B cell (primary cell): ENCODE results near the gene GIMAP8. TPM values are rescaled to one million over a fixed set of nuclear protein-coding genes. Genes with fewer than 3 reads are reported as not detected.

ENCODE experiments used
- ATAC-seq: fragments of 200-7000 bp; cut with Tn5 transposase; one replicate; pipeline ENCODE4 v1.10.0; 2021; ENCODE audit warnings: low read depth, mild to moderate bottlenecking, moderate number of reproducible peaks, moderate library complexity
- CTCF ChIA-PET: fragments of 350-600 bp; sonication (Branson Sonifier 250); formaldehyde crosslinking; loops from one replicate; lab custom pipeline; 2021; ENCODE audit warnings: antibody characterized with exemption, inconsistent platforms; lab: Charles Lee
- POLR2A ChIA-PET: fragments of 350-600 bp; sonication (Branson Sonifier 250); formaldehyde crosslinking; loops from one replicate; lab custom pipeline; 2021; ENCODE audit warnings: antibody characterized with exemption; lab: Charles Lee
- DNase-seq: peaks from one replicate; pipeline ENCODE4 v3.0.0; 2013
- H2AFZ ChIP-seq: 2 replicates; pipeline ENCODE4 v1.6.1; 2012; ENCODE audit warnings: mild to moderate bottlenecking, low read depth, low read length; ENCODE audit not compliant: insufficient read depth, poor library complexity, severe bottlenecking
- H3K27ac ChIP-seq, 2 donors: 1 replicate in 1 of 2; 2 replicates in 1 of 2; pipeline ENCODE4 v1.5.1; 2012 to 2013; ENCODE audit warnings: low read length in 2 of 2, mild to moderate bottlenecking in 2 of 2, moderate library complexity in 1 of 2
- H3K27me3 ChIP-seq, 4 experiments: fragments of 200-600 bp in 1 of 4; sonication (generic) in 1 of 4; replicated peaks in 1 of 4; 1 replicate in 2 of 4; 2 replicates in 2 of 4; pipeline versions ENCODE4 v1.6.1 to v1.7.0; 2013 to 2016; ENCODE audit warnings: low read length in 3 of 4, mild to moderate bottlenecking in 2 of 4, mixed read lengths in 1 of 4, moderate library complexity in 1 of 4; ENCODE audit not compliant: insufficient read depth in 4 of 4, control insufficient read depth in 3 of 4; ENCODE audit errors: control extremely low read depth in 1 of 4
- H3K36me3 ChIP-seq, 2 experiments: replicated peaks in 1 of 2; 1 replicate in 1 of 2; 2 replicates in 1 of 2; pipeline versions ENCODE4 v1.6.1 to v1.7.1; 2013; ENCODE audit warnings: low read length in 1 of 2; ENCODE audit not compliant: insufficient read depth in 2 of 2, control insufficient read depth in 1 of 2; ENCODE audit errors: control extremely low read depth in 1 of 2, extremely low read depth in 1 of 2
- H3K4me1 ChIP-seq, 2 donors: fragments of 200-600 bp in 1 of 2; sonication (generic) in 1 of 2; 1 replicate in 1 of 2; 2 replicates in 1 of 2; pipeline versions ENCODE4 v1.5.1 to v1.6.1; 2013 to 2017; ENCODE audit warnings: low read length in 2 of 2; ENCODE audit not compliant: control insufficient read depth in 2 of 2, insufficient read depth in 2 of 2
- H3K4me2 ChIP-seq: replicated peaks from 2 replicates; pipeline ENCODE3; 2012; ENCODE audit warnings: mild to moderate bottlenecking, low read depth, low read length; ENCODE audit not compliant: poor library complexity, severe bottlenecking
- H3K4me3 ChIP-seq, 5 experiments: fragments of 200-600 bp in 1 of 5; sonication (generic) in 1 of 5; 1 replicate in 3 of 5; 2 replicates in 2 of 5; pipeline versions ENCODE4 v1.5.1 to v1.7.0; 2011 to 2016; ENCODE audit warnings: low read length in 4 of 5, mild to moderate bottlenecking in 4 of 5, low read depth in 2 of 5, control low read depth in 1 of 5, moderate library complexity in 1 of 5; ENCODE audit not compliant: insufficient read depth in 1 of 5; ENCODE audit errors: control extremely low read depth in 1 of 5, extremely low read depth in 1 of 5
- H3K79me2 ChIP-seq: fragments of 200-600 bp; sonication (generic); one replicate; pipeline ENCODE4 v1.6.0; 2016; ENCODE audit warnings: low read length; ENCODE audit not compliant: control insufficient read depth, insufficient read depth
- H3K9ac ChIP-seq: fragments of 200-600 bp; sonication (generic); 2 replicates; pipeline ENCODE4 v1.6.1; 2017; ENCODE audit warnings: mild to moderate bottlenecking, low read length, moderate library complexity
- H3K9me3 ChIP-seq, 3 donors: one replicate each; pipeline versions ENCODE4 v1.6.1 to v1.7.1; 2013; ENCODE audit warnings: low read length in 2 of 3; ENCODE audit not compliant: control insufficient read depth in 2 of 3, insufficient read depth in 1 of 3; ENCODE audit errors: control extremely low read depth in 1 of 3
- H4K20me1 ChIP-seq: 2 replicates; pipeline ENCODE4 v1.6.0; 2012; ENCODE audit warnings: mild to moderate bottlenecking, low read length; ENCODE audit not compliant: insufficient read depth, control insufficient read depth, poor library complexity, severe bottlenecking
- H3K27ac Mint-ChIP-seq: one replicate; pipeline ENCODE4 v1.8.0; 2021; ENCODE audit warnings: mixed read lengths
- H3K27me3 Mint-ChIP-seq: one replicate; pipeline ENCODE4 v1.8.0; 2021; ENCODE audit warnings: mixed read lengths
- H3K4me1 Mint-ChIP-seq: one replicate; pipeline ENCODE4 v1.8.0; 2021; ENCODE audit warnings: mixed read lengths
- H3K4me3 Mint-ChIP-seq: one replicate; pipeline ENCODE4 v1.8.0; 2021; ENCODE audit warnings: mixed read lengths
- H3K9me3 Mint-ChIP-seq: one replicate; pipeline ENCODE4 v1.8.0; 2022; ENCODE audit warnings: mixed read lengths; ENCODE audit not compliant: insufficient read depth
- EZH2 ChIP-seq: IDR thresholded peaks from 2 replicates; pipeline ENCODE4 v1.6.1; 2012; ENCODE audit warnings: borderline replicate concordance, low read depth, mild to moderate bottlenecking, moderate library complexity, low read length; ENCODE audit not compliant: insufficient read depth, poor library complexity, severe bottlenecking
- WGBS: methylation state at CpG from one replicate; pipeline ENCODE4 v1.1.5; 2013; ENCODE audit warnings: missing lambda C conversion rate; ENCODE audit not compliant: insufficient coverage; 5-methylcytosine and 5-hydroxymethylcytosine counted together
- intact Hi-C: fragments of 100-400 bp; cut with micrococcal nuclease; formaldehyde crosslinking; loops from one replicate; pipeline ENCODE4 v1.10.0; 2022
- polyA plus RNA-seq: library from polyadenylated mRNA; depleted of rRNA; stranded (reverse); fragments of >200 nt; gene quantifications from 2 replicates; pipeline ENCODE4 v1.2.3, GENCODE V29; 2012
- total RNA-seq, 2 donors: library from RNA; stranded (reverse); fragments of 120-200 nt in 1 of 2; gene quantifications; 1 replicate in 1 of 2; 2 replicates in 1 of 2; pipeline versions ENCODE4 v1.2.3 to v1.2.4, GENCODE V29; 2013 to 2022
- TF ChIP-seq, protein P1 (sequence below): fragments of 200-600 bp; IDR thresholded peaks from one replicate; pipeline ENCODE4 v1.8.0; 2022; ENCODE audit warnings: antibody characterized with exemption, mild to moderate bottlenecking

Gene GIMAP8
- total and polyA plus RNA-seq, 2 donors (not counting 1 experiment from before 2014, with no cell fraction given), result 0.34 to 0.47 TPM

GRCh38 chr7:150461520-150461919 lies 11.1 kb downstream of the GIMAP8 start:
- no CpG with 5 or more reads among the region's 1 CpG for WGBS
- DNase-seq, result no peak
- no peaks in the 10 kb centered on the region for H3K4me1 Mint-ChIP-seq
- peaks cover 20% of the 10 kb centered on the region for H3K9me3 Mint-ChIP-seq
- no peaks in the 10 kb centered on the region for H3K27me3 ChIP-seq
- ChIA-PET POLR2A (no interaction called here), CTCF (no interaction called here)
- no peaks in the 10 kb centered on the region for H4K20me1 ChIP-seq
- intact Hi-C loops, result no loop called here
- TF ChIP-seq, protein P1, sequence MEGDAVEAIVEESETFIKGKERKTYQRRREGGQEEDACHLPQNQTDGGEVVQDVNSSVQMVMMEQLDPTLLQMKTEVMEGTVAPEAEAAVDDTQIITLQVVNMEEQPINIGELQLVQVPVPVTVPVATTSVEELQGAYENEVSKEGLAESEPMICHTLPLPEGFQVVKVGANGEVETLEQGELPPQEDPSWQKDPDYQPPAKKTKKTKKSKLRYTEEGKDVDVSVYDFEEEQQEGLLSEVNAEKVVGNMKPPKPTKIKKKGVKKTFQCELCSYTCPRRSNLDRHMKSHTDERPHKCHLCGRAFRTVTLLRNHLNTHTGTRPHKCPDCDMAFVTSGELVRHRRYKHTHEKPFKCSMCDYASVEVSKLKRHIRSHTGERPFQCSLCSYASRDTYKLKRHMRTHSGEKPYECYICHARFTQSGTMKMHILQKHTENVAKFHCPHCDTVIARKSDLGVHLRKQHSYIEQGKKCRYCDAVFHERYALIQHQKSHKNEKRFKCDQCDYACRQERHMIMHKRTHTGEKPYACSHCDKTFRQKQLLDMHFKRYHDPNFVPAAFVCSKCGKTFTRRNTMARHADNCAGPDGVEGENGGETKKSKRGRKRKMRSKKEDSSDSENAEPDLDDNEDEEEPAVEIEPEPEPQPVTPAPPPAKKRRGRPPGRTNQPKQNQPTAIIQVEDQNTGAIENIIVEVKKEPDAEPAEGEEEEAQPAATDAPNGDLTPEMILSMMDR, result no peak
- no peak for TF ChIP-seq EZH2
- no peaks in the 10 kb centered on the region for H3K79me2 ChIP-seq
- peaks cover 8% of the 10 kb centered on the region for H3K27me3 Mint-ChIP-seq
- ATAC-seq, result no peak
- no peak overlapping the region for H2AFZ ChIP-seq
- no peak overlapping the region for H3K27ac ChIP-seq
- H3K4me3 Mint-ChIP-seq, result no peak overlapping the region
- no peaks in the 10 kb centered on the region for H3K36me3 ChIP-seq
- peaks cover 0 to 19% (median 11%) of the 10 kb centered on the region in 3 donors for H3K9me3 ChIP-seq
- H3K4me1 ChIP-seq, result no peaks in the 10 kb centered on the region
- H3K27ac Mint-ChIP-seq, result no peak overlapping the region
- H3K9ac ChIP-seq, result no peak overlapping the region
- no peak overlapping the region for H3K4me3 ChIP-seq
- H3K4me2 ChIP-seq, result no peak overlapping the region

DNA sequence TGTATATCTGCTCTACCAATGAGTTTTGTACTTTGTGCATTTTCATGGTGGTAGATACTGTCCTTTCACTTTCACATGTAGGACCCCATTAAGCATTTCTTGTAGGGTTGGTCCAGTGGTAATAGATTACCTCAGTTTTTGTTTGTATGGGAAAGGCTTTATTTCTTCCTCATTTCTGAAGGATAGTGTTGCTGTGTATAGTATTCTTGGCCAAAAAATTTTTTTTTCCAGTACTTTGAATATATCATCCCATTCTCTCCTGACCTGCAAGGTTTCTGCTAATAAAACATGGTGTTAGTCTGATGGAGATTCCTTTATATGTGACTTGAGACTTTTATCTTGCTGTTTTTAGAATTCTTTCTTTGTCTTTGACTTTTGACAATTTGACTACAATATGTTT lies 12.0 kb downstream of the GIMAP8 start:
- Histone ChIP-seq H3K27me3 (no peaks in the 10 kb centered on the region), H3K9me3 (peaks cover 0 to 19% (median 6%) of the 10 kb centered on the region in 3 donors), H3K4me3 (no peak overlapping the region), H4K20me1 (no peaks in the 10 kb centered on the region), H3K27ac (no peak overlapping the region), H3K79me2 (no peaks in the 10 kb centered on the region), H2AFZ (no peak overlapping the region), H3K4me2 (no peak overlapping the region), H3K9ac (no peak overlapping the region), H3K36me3 (no peaks in the 10 kb centered on the region), H3K4me1 (no peaks in the 10 kb centered on the region)
- Mint-ChIP-seq H3K27me3 (peaks cover 8% of the 10 kb centered on the region), H3K4me3 (no peak overlapping the region), H3K9me3 (peaks cover 20% of the 10 kb centered on the region), H3K4me1 (no peaks in the 10 kb centered on the region), H3K27ac (no peak overlapping the region)
- TF ChIP-seq EZH2, result no peak
- DNase-seq (no peak), ATAC-seq (no peak)
- ChIA-PET CTCF (no interaction called here), POLR2A (no interaction called here)
- intact Hi-C loops, result no loop called here
